ENCODE results near the gene EGFLAM.
"Not testable (repeated sequence)": the region's sequence is repeated elsewhere in the genome, so short reads cannot be mapped to it uniquely, and the experiment has no call there.

Gene EGFLAM

GRCh38 chr5:38333181-38333580 lies 74.8 kb downstream of the EGFLAM start:
- not testable (repeated sequence) for DNase-seq

GRCh38 chr5:38338455-38338854 lies 80.1 kb downstream of the EGFLAM start:
- DNase-seq, result no peak

- DNase-seq, result no peak
Measured at GRCh38 chr5:38339446-38339845, 81.1 kb downstream of the EGFLAM start.

DNA sequence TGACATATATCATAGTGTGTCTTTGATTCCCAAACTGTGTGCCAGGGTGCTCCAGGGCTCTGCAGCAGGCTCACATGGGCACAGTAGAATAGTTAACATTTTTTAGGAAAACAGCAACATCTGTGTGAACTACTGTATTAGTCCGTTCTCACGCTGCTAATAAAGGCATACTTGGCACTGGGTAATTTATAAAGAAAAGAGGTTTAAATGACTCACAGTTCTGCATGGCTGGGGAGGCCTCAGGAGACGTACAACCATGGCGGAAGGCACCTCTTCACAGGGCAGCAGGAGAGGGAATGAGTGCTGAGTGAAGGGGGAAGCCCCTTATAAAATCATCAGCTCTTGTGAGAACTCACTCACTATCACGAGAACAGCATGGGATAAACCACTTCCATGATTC lies 82.7 kb downstream of the EGFLAM start:
- no peak for DNase-seq

DNA sequence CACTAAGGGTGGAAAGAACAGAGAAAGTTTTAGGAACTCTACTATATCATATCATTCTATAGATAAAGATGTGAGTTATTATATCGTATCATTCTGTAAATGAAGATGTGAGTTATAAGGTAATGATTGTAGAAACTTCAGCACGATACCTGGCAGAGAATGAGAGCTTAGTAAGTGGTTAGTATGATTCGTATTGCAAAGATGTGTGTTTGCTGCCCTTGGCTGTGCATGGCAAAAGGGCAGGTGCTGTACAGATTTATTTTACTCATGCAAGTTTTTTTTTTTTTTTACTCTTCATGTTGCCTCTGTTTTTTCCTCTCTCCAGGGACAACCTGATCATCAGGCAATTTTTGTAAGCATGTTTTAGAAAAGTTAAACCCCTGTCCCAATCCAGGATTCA lies 83.3 kb downstream of the EGFLAM start:
- no peak for DNase-seq

DNA sequence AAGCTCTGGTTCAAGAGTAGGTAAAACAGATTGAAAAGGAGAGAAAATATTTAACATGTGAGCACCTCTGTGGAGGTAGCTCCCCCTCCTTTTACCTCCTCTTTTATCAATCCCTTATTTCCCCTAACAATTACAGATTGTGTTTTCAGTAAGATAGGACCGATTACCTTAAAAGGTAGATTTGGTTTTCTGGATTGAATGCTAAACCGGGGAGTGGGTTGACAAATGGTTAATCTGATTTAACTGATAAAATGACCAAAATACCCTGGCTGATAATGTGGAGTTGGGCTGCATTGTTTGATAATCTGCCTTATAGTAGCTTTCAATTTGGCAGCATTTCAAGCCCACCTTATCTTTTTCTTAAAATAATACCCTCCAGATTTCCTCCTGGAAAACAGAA lies 83.9 kb downstream of the EGFLAM start:
- no peak for DNase-seq

GRCh38 chr5:38344891-38345290 lies 86.5 kb downstream of the EGFLAM start:
- DNase-seq, result no peak

GRCh38 chr5:38346593-38346992 lies 88.2 kb downstream of the EGFLAM start:
- no peak for DNase-seq

GRCh38 chr5:38347040-38347763 lies 88.8 kb downstream of the EGFLAM start:
- DNase-seq, result no peak

GRCh38 chr5:38347896-38348295 lies 89.5 kb downstream of the EGFLAM start:
- DNase-seq, result no peak

DNA sequence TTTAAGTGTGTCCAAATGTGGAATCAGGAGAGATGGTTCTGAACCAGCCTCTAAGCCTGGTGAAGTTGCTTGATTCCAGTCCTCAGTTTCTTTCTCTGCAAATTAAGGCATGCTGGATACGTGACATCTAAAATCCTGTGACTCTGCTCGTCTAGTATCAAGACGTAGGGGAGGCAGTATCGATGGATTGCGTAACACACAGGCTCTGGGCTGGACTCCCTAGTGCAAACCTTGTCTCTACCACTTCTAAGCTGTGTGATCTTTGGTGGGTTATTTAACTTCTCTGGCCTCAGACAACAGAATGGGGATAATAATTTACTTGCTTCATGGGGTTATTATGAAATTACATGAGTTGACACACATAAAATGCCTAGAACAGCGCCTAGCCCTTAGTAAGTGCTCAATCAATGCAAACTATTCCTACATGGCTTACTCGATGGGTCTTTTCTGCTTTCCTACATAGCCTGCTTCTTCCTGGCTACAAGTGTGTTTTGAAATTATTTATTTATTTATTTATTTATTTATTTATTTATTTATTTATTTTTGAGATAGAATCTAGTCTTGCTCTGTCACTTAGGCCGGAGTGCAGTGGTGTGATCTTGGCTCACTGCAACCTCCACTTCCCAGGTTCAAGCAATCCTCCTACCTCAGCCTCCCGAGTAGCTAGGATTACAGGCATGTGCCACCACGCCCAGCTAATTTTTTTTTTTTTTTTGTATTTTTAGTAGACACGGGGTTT lies 102.1 kb downstream of the EGFLAM start:
- no peak for DNase-seq

- no peak for DNase-seq
Measured at GRCh38 chr5:38362713-38363112, 104.4 kb downstream of the EGFLAM start.

GRCh38 chr5:38364825-38365224 lies 106.5 kb downstream of the EGFLAM start:
- DNase-seq, result no peak

DNA sequence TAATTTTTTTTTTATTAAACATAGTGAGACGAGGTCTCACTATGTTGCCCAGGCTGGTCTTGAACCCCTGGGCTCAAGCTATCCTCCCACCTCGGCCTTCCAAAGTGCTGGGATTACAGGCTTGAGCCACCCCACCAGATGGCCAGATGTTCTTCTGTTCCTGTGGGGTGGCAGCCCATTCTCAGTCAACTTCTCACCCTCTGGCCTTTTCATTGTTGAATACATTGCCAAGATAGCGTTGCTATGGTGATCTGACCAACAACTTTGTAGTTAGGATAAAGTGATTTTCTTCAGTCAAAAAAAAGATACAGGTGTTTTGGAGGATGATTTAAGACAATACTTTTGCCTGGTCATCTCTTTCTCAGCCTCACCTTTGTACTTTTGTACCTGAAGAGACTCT lies 109.1 kb downstream of the EGFLAM start:
- DNase-seq, result no peak

- no peak for DNase-seq
Measured at GRCh38 chr5:38367966-38368365, 109.6 kb downstream of the EGFLAM start.

DNA sequence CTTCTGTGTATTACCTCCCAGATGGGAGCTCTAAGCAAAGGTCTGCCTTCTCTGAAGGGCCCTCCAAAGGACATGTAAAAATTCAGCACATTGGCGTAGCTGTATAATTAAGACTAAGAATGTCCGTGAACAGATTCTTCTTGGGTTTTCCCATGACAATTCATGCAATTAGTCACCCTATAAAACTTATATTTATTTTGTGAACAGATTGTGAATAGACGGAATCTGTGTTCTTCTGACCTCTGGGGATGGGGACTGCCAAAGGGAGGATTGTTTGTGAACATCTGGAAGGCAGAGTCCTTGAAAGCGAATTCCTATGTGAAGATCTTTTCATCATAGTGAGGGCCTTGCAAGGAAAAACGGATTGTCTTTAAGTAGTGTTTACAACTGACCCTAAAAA lies 111.3 kb downstream of the EGFLAM start:
- no peak for DNase-seq

DNA sequence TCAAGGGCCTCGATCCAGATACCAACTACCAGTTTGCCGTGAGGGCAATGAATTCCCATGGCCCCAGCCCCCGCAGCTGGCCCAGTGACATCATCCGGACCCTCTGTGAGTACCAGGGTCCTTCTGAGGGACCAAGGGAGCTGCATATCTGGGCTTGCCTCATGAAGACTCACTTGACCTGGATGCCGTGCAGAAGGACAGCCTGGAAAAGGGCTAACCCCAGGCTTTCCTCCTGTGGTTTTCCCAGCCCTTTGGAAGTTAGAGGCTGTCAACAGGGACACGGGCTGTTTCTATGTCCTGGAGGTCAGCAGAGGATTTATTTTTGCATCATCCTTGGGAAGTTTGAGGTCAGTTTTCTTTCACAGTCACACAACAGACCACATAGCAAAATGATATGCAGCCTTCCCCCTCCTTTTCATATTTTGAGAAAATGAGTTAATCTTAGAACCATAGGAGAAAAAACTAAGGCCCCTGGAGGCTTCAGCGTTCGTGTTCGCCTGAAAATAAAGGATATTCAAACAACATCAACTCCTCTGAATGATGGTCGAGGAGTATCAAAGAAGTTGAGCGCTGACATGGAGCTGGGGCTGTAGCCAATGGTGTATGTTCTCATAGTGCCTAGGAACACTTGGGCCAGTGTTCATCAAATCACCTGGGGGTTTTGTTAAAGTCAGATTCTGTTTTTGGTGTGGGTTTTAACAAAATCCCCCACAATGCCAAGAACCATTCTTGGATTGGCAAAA lies 112.2 kb downstream of the EGFLAM start:
- DNase-seq, result no peak

DNA sequence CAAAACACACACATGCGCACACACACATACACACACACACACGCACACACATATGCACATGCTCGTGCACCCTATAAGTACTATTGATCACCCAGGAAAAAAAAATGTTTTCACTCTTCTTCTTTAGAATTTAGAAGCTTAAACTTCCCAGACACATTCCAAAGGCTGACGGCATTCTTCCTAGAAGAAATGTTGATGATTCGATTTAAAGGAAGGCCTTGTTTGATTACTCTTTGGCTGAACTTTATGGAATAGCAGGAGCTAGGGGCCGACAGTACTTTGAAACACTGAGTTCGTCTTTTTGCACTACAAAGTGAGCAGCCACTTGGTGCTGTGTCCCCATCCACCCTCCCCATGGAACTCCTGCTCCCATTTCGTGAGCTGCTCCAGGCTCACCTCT lies 113.2 kb downstream of the EGFLAM start:
- no peak for DNase-seq

DNA sequence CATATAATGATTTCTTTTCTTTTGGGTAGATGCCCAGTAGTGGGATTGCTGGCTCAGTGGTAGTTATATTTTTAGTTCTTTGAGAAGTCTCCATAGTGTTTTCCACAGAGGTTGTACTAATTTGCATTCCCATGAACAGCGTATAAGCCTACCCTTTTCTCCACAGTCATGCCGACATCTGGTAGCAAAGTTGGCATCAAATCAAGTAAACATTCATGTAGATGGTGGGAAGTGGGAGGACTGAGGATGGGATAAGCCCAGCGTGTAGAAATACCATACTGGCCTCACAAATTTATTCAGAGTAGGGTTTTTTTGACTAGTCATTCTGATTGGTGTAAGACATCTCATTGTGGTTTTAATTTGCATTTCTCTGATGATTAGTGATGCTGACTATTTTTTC lies 115.4 kb downstream of the EGFLAM start:
- no peak for DNase-seq

GRCh38 chr5:38375423-38375822 lies 117.1 kb downstream of the EGFLAM start:
- no peak for DNase-seq

- DNase-seq, result no peak
Measured at GRCh38 chr5:38376404-38376803, 118.0 kb downstream of the EGFLAM start.

- no peak for DNase-seq
Measured at GRCh38 chr5:38378579-38378978, 120.2 kb downstream of the EGFLAM start.

DNA sequence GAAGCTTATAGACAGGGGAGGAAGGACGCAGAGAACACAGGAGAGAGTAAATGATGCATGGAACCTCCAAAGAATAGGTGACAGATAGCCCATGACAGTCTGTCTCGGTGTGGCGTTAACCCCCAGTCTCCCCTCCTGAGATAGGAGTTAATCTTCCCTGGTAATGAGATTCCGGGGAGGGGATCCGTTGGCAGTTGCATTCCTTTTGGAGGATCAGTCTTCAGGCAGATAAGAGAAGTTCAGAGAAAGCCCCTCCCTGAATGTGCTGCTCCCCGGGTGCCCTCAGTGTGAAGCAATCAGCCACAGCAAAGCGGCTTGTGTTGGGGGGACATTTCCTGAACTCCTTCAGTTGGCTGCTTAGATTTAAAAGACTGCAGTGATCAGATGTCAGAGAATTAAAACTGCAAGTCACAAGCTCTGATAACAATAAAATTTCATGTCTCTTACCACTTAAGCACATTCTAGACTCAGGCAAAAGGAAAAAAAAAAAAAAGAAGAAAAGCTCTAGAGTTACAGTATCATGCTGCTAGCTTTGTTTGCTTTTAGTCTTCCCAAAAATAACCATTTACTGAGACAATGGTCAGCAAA lies 121.1 kb downstream of the EGFLAM start:
- DNase-seq, result no peak

DNA sequence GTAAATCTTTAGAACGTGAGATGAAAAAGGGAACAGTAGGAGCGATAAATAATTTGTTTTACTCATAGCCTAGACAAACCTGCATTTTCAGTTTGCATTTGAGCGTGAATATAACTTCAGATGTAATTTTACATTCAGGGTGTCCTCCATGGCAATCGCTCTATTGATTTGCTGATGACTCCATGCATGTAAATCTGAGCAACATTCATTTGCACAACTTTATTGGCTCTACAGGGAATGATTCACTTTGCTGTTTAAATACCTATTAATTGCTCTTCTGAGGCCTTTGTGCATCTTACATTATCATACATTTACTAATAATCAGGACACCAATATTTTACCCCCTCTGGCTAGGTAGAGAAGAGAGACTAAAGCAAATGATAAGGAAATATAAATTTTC lies 122.2 kb downstream of the EGFLAM start:
- DNase-seq, result no peak

All from GF-D8 (cell line).